ENCODE measurements around the gene IGFBP5.

DNA sequence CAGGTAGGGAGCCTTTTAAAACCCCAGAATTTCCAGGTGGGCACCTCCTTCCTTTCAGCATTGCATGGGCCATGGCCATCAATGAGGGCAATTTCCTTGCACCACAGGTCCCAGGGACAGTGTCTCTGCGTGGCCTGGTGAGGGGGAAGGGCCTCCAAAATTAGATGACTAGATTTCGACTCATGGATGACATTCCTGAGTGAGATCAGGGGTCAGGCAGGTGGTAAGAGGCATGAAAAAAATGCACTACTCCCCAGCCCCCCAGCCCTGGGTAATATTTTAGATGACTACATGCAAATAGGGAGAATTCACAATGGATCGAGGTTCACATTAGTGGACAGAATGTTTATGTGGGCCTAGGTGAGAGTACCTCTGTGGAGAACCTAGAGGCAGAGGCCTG is 19.0 kb upstream of the IGFBP5 start:
- TF ChIP-seq CTCF (IDR thresholded peaks at IDR 0.05; ENCODE audit: insufficient read depth, low read length, poor library complexity, severe bottlenecking) (no peak), EZH2phosphoT487 (conservative IDR thresholded peaks at IDR 0.05; ENCODE audit: low read length) (no peak)
